GM12878 (cell line): ENCODE data around the gene ARHGAP12. TPM values are rescaled to one million over a fixed set of nuclear protein-coding genes. Genes with fewer than 3 reads are reported as not detected.

Experiments
- ATAC-seq: fragments of 200-7000 bp; cut with Tn5 transposase; 3 replicates; pipeline ENCODE4 v1.9.1; 2020; ENCODE audit warnings: mild to moderate bottlenecking, moderate library complexity
- BruUV-seq: library from RNA; stranded (reverse); fragments of 400-500 nt; replicated peaks from 2 replicates; lab custom pipeline; 2021; lab: Mats Ljungman, UMichigan
- CTCF ChIA-PET: fragments of 300-600 bp; sonication (Branson Sonifier 250); formaldehyde crosslinking; extraction: SDS; loops from one replicate; lab custom pipeline; 2021; ENCODE audit warnings: inconsistent platforms; lab: Yijun Ruan, JAX
- POLR2A ChIA-PET: fragments of 350-600 bp; formaldehyde crosslinking; extraction: SDS; loops from one replicate; lab custom pipeline; 2021; ENCODE audit warnings: inconsistent platforms; lab: Charles Lee
- RAD21 ChIA-PET: fragments of 300-600 bp; sonication (Branson Sonifier 250); formaldehyde crosslinking; loops from one replicate; lab custom pipeline; 2023; ENCODE audit warnings: antibody characterized with exemption; ENCODE audit not compliant: unreplicated experiment; lab: Charles Lee
- SMC1A ChIA-PET: fragments of 300-600 bp; sonication (Branson Sonifier 250); formaldehyde crosslinking; loops from one replicate; lab custom pipeline; 2023; ENCODE audit not compliant: unreplicated experiment, uncharacterized antibody; lab: Charles Lee
- DNase-seq: peaks from one replicate; pipeline ENCODE4 v3.0.0-alpha.2; 2011; ENCODE audit warnings: low read depth, low spot score
- FAIRE-seq: peaks from 3 replicates; lab custom pipeline; 2011; peaks lifted over from hg19 to GRCh38; lab: Jason Lieb, UNC
- H2AFZ ChIP-seq: 2 replicates; pipeline ENCODE4 v1.6.0; 2011; ENCODE audit warnings: low read depth, low read length, control low read depth; ENCODE audit not compliant: control insufficient read depth
- H3K27ac ChIP-seq: 2 replicates; pipeline ENCODE4 v1.5.1; 2011; ENCODE audit warnings: control low read depth; ENCODE audit not compliant: control insufficient read depth, insufficient read depth
- H3K27me3 ChIP-seq, 2 experiments: replicated peaks in 1 of 2; 2 replicates each; pipeline versions ENCODE4 v1.6.0 to v1.6.1; 2011; ENCODE audit warnings: low read length in 1 of 2; ENCODE audit not compliant: control insufficient read depth in 2 of 2, insufficient read depth in 2 of 2
- H3K36me3 ChIP-seq, 2 experiments: 2 replicates each; pipeline ENCODE4 v1.5.1; 2011; ENCODE audit warnings: low read length in 1 of 2; ENCODE audit not compliant: control insufficient read depth in 2 of 2, insufficient read depth in 2 of 2
- H3K4me1 ChIP-seq: 2 replicates; pipeline ENCODE4 v1.6.1; 2011; ENCODE audit warnings: mild to moderate bottlenecking, low read length, moderate library complexity, mixed read lengths; ENCODE audit not compliant: control insufficient read depth, insufficient read depth
- H3K4me2 ChIP-seq: 2 replicates; pipeline ENCODE4 v1.6.0; 2011; ENCODE audit warnings: control low read depth; ENCODE audit not compliant: control insufficient read depth, insufficient read depth
- H3K4me3 ChIP-seq: fragments of 200-600 bp; sonication (generic); 2 replicates; pipeline ENCODE4 v1.5.1; 2016
- H3K79me2 ChIP-seq: 2 replicates; pipeline ENCODE4 v1.6.0; 2011; ENCODE audit warnings: low read length; ENCODE audit not compliant: control insufficient read depth, insufficient read depth
- H3K9ac ChIP-seq: 2 replicates; pipeline ENCODE4 v1.8.0; 2011; ENCODE audit warnings: low read length, control low read depth, mixed read lengths; ENCODE audit not compliant: control insufficient read depth, insufficient read depth
- H3K9me3 ChIP-seq: replicated peaks from 3 replicates; pipeline ENCODE4 v1.5.1; 2011; ENCODE audit warnings: mild to moderate bottlenecking, low read length; ENCODE audit not compliant: control insufficient read depth, insufficient read depth
- H4K20me1 ChIP-seq: 2 replicates; pipeline ENCODE4 v1.6.0; 2011; ENCODE audit not compliant: control insufficient read depth, insufficient read depth
- ASH2L ChIP-seq: fragments of 300-600, 200-600 bp; sonication (generic); IDR thresholded peaks from 2 replicates; pipeline ENCODE4 v1.6.1; 2017; ENCODE audit warnings: low read depth, mild to moderate bottlenecking, borderline replicate concordance
- ATF7 ChIP-seq: fragments of 450-650 bp; IDR thresholded peaks from 2 replicates; pipeline ENCODE4 v1.6.1; 2016; ENCODE audit warnings: low read depth, mild to moderate bottlenecking
- BMI1 ChIP-seq: fragments of 450-650 bp; IDR thresholded peaks from 2 replicates; pipeline ENCODE4 v1.6.1; 2016; ENCODE audit warnings: mild to moderate bottlenecking, moderate library complexity, borderline replicate concordance
- CBFB ChIP-seq: IDR thresholded peaks from 2 replicates; pipeline ENCODE4 v1.6.1; 2016; ENCODE audit warnings: antibody characterized with exemption, low read depth
- GABPA ChIP-seq: IDR thresholded peaks from 2 replicates; pipeline ENCODE4 v1.6.1; 2014; ENCODE audit warnings: antibody characterized with exemption, low read depth, mild to moderate bottlenecking, inconsistent platforms
- IKZF2 ChIP-seq, 2 experiments: fragments of 450-650 bp; IDR thresholded peaks; 2 replicates each; pipeline ENCODE4 v1.6.1; 2017; ENCODE audit warnings: mild to moderate bottlenecking in 2 of 2, moderate library complexity in 2 of 2
- KLF5 ChIP-seq: fragments of 450-650 bp; IDR thresholded peaks from 2 replicates; pipeline ENCODE4 v1.6.1; 2014; ENCODE audit warnings: mild to moderate bottlenecking; ENCODE audit not compliant: partially characterized antibody
- NR2C1 ChIP-seq: fragments of 450-650 bp; IDR thresholded peaks from 2 replicates; pipeline ENCODE4 v1.6.1; 2017; ENCODE audit warnings: antibody characterized with exemption, mild to moderate bottlenecking, moderate library complexity
- NR2F1 ChIP-seq: fragments of 450-650 bp; conservative IDR thresholded peaks from 2 replicates; pipeline ENCODE4 v1.6.1; 2017; ENCODE audit warnings: mild to moderate bottlenecking
- RAD21 ChIP-seq: IDR thresholded peaks from 2 replicates; pipeline ENCODE4 v1.6.1; 2011; ENCODE audit warnings: mild to moderate bottlenecking, low read depth, low read length, moderate library complexity; ENCODE audit not compliant: insufficient read depth
- RCOR1 ChIP-seq: conservative IDR thresholded peaks from 2 replicates; pipeline ENCODE4 v1.6.1; 2012; ENCODE audit warnings: low read depth, low read length, improper control_type of control experiment
- SIX5 ChIP-seq: IDR thresholded peaks from 2 replicates; pipeline ENCODE4 v1.6.1; 2011; ENCODE audit warnings: mild to moderate bottlenecking, low read depth, low read length, moderate library complexity; ENCODE audit not compliant: severe bottlenecking
- SP1 ChIP-seq: IDR thresholded peaks from one replicate; pipeline ENCODE4 v1.6.1; 2011; ENCODE audit warnings: low read depth, low read length
- SUPT20H ChIP-seq: IDR thresholded peaks from 2 replicates; pipeline ENCODE4 v1.6.1; 2011; ENCODE audit warnings: low read depth, mild to moderate bottlenecking, low read length, moderate library complexity, borderline replicate concordance; ENCODE audit not compliant: control insufficient read depth
- TCF12 ChIP-seq: IDR thresholded peaks from 2 replicates; pipeline ENCODE4 v1.6.1; 2011; ENCODE audit warnings: low read depth, mild to moderate bottlenecking, low read length
- TCF3 ChIP-seq: IDR thresholded peaks from 2 replicates; pipeline ENCODE4 v1.6.1; 2012; ENCODE audit warnings: low read depth, mild to moderate bottlenecking, low read length, borderline replicate concordance; ENCODE audit not compliant: insufficient read depth
- WRNIP1 ChIP-seq: IDR thresholded peaks from 2 replicates; pipeline ENCODE4 v1.6.1; 2011; ENCODE audit warnings: low read depth, low read length, improper control_type of control experiment, borderline replicate concordance
- ZBED1 ChIP-seq: IDR thresholded peaks from 2 replicates; pipeline ENCODE4 v1.6.1; 2016; ENCODE audit warnings: borderline replicate concordance
- WGBS: methylation state at CpG from one replicate; pipeline ENCODE4 v1.1.6; 2016; ENCODE audit warnings: low lambda C conversion rate; ENCODE audit not compliant: insufficient replicate concordance, insufficient coverage; ENCODE audit errors: missing lambda C conversion rate; 5-methylcytosine and 5-hydroxymethylcytosine counted together
- in situ Hi-C: fragments of 300-500 bp; cut with MboI; formaldehyde crosslinking; loops from 9 replicates; pipeline ENCODE4 v1.14.3; 2018; ENCODE audit warnings: mixed read lengths
- intact Hi-C: fragments of 100-400 bp; cut with micrococcal nuclease; formaldehyde crosslinking; loops from one replicate; pipeline ENCODE4 v1.14.2; 2022; ENCODE audit not compliant: unreplicated experiment
- polyA plus RNA-seq, 11 experiments: library from polyadenylated mRNA; depleted of rRNA in 4 of 11; unstranded in 6 of 11; stranded (reverse) in 5 of 11; fragments of >200 nt; fragmentation: Nextera tagmentation in 4 of 11; fragmentation: Illumina TruSeq in 1 of 11; extraction: Ambion mirVana in 4 of 11; extraction: Trizol in 1 of 11; gene quantifications; 1 replicate in 1 of 11; 2 replicates in 10 of 11; pipeline versions ENCODE4 v1.2.1 to v1.2.3, GENCODE V29; 2011 to 2016; ENCODE audit warnings: inconsistent platforms in 2 of 11, missing spikeins in 2 of 11, low read depth in 1 of 11
- total RNA-seq, 4 experiments: library from RNA; depleted of rRNA in 3 of 4; stranded (reverse); fragments of >200 nt in 3 of 4; fragmentation: Illumina TruSeq in 1 of 4; extraction: Trizol in 1 of 4; gene quantifications; 2 replicates each; pipeline versions ENCODE4 v1.2.1 to v1.2.3, GENCODE V29; 2013 to 2021
- TF ChIP-seq, protein P1 (sequence below): IDR thresholded peaks from 2 replicates; pipeline ENCODE4 v1.6.1; 2011; ENCODE audit warnings: borderline replicate concordance, low read depth, mild to moderate bottlenecking, moderate library complexity, mixed read lengths, low read length; ENCODE audit not compliant: insufficient read depth; ENCODE audit errors: extremely low read length

ARHGAP12 gene
- total and polyA plus RNA-seq, 10 of the 15 experiments (the other 5 are each of a cell fraction or from before 2014, with no cell fraction given) = 5.4 to 15.6 (median 8.5) TPM

DNA sequence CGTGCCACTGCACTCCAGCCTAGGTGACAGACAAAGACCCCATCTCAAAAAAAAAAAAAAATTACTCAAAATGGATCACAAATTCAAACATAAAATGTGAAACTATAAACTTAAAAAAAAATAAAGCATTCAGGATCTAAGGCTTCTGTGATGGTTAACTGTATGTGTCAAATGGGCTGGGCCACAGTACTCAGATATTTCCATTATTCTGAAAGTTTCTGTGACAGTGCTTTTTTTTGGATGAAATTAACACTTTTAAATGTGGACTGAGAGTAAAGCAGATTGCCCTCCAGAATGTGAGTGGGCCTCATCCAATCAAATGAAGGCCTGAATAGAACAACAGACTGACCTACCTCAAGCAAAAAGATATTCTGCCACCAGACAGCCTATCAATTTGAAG is 26.0 kb downstream of the ARHGAP12 start:
- SMC1A ChIA-PET = no interaction called here
- WGBS = 100% methylated on average over 1 of the region's 1 CpG
- intact Hi-C loops = no loop called here
- RAD21 ChIA-PET = interaction anchor here (1.8 kb wide), 1 partner anchor 40 kb away, joined by 4 read pairs; no protein-coding TSS in a partner anchor
- H3K4me1 ChIP-seq = no peaks in the 10 kb centered on the region; the same call in 1 of the 2 replicates
- no peak for TF ChIP-seq SIX5
- no peak for TF ChIP-seq BMI1
- TF ChIP-seq KLF5 = no peak
- no peak for TF ChIP-seq RAD21
- no peak for TF ChIP-seq SP1
- TF ChIP-seq TCF12 = no peak
- no peak for TF ChIP-seq TCF3
- no peaks in the 10 kb centered on the region for H3K27me3 ChIP-seq
- in situ Hi-C loops = no loop called here
- no peak overlapping the region for H3K4me3 ChIP-seq
- H3K79me2 ChIP-seq = peaks cover 5% of the 10 kb centered on the region
- POLR2A ChIA-PET = interaction anchor here (0.6 kb wide), 1 partner anchor 402 kb away, joined by 4 read pairs; no protein-coding TSS in a partner anchor
- no peak overlapping the region for H2AFZ ChIP-seq
- FAIRE-seq (no peak), DNase-seq (no peak), ATAC-seq (no peak)
- BruUV-seq = no TSS peak
- H3K9me3 ChIP-seq = peaks cover 1% of the 10 kb centered on the region; the same call in 2 of the 3 replicates
- H3K36me3 ChIP-seq = peaks cover 0 to 1% of the 10 kb centered on the region in 2 experiments; a peak in 2 of 4 replicates
- no peak overlapping the region for H3K9ac ChIP-seq
- H3K4me2 ChIP-seq = no peak overlapping the region
- H4K20me1 ChIP-seq = no peaks in the 10 kb centered on the region
- CTCF ChIA-PET = interaction anchor here (1.0 to 1.5 kb wide), 2 partner anchors 10 to 41 kb away, joined by 3 to 4 read pairs; no protein-coding TSS in a partner anchor
- no peak overlapping the region for H3K27ac ChIP-seq

DNA sequence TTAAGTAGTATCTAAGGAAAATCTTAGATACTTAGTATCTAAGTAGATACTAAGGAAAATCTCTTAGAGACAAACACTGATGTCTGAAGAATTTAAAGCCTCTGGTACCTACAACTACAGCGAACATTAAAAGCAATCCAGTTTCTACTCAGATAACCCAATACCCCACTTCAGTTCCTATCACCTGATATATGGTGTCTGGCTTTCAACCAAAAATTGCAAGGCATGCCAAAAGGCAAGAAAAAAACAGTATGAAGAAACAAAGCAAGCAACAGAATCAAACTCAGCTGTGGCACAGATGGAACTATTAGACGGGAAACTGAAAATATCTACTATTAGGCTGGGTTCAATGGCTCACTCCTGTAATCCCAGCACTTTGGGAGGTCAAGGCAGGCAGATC is 31.1 kb downstream of the ARHGAP12 start:
- RAD21 ChIA-PET = no interaction called here
- SMC1A ChIA-PET = interaction anchor here (1.2 to 1.5 kb wide), 2 partner anchors 8 to 24 kb away, joined by 4 to 6 read pairs; no protein-coding TSS in a partner anchor
- no peaks in the 10 kb centered on the region; the same call in 1 of the 2 replicates for H3K4me1 ChIP-seq
- in situ Hi-C loops = no loop called here
- peaks cover 0 to 1% of the 10 kb centered on the region in 2 experiments; a peak in 1 of 4 replicates for H3K36me3 ChIP-seq
- no peak overlapping the region for H3K9ac ChIP-seq
- H2AFZ ChIP-seq = no peak overlapping the region
- CTCF ChIA-PET = no interaction called here
- H4K20me1 ChIP-seq = no peaks in the 10 kb centered on the region
- WGBS = 93% methylated on average over 2 of the region's 2 CpGs
- H3K79me2 ChIP-seq = peaks cover 5% of the 10 kb centered on the region
- intact Hi-C loops = no loop called here
- no peaks in the 10 kb centered on the region for H3K27me3 ChIP-seq
- ATAC-seq (no peak), DNase-seq (no peak), FAIRE-seq (no peak)
- no TSS peak for BruUV-seq
- TF ChIP-seq RCOR1 = no peak
- TF ChIP-seq, protein P1, sequence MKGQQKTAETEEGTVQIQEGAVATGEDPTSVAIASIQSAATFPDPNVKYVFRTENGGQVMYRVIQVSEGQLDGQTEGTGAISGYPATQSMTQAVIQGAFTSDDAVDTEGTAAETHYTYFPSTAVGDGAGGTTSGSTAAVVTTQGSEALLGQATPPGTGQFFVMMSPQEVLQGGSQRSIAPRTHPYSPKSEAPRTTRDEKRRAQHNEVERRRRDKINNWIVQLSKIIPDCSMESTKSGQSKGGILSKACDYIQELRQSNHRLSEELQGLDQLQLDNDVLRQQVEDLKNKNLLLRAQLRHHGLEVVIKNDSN = no peak
- no peak for TF ChIP-seq IKZF2 (IDR thresholded peaks at IDR 0.05)
- no peak for TF ChIP-seq ZBED1
- TF ChIP-seq SUPT20H = no peak
- TF ChIP-seq KLF5 = no peak
- no peak for TF ChIP-seq ATF7
- TF ChIP-seq NR2F1 = no peak
- no peak for TF ChIP-seq ASH2L
- no peak for TF ChIP-seq WRNIP1
- no peak for TF ChIP-seq NR2C1
- TF ChIP-seq GABPA = no peak
- TF ChIP-seq CBFB = no peak
- no peak overlapping the region for H3K4me3 ChIP-seq
- POLR2A ChIA-PET = interaction anchor here (1.2 kb wide), 1 partner anchor 32 kb away, joined by 3 read pairs; no protein-coding TSS in a partner anchor
- peaks cover 1% of the 10 kb centered on the region; the same call in 2 of the 3 replicates for H3K9me3 ChIP-seq
- no peak overlapping the region for H3K27ac ChIP-seq
- H3K4me2 ChIP-seq = no peak overlapping the region
